ENCODE data around the gene SYNGAP1.

Gene SYNGAP1

DNA sequence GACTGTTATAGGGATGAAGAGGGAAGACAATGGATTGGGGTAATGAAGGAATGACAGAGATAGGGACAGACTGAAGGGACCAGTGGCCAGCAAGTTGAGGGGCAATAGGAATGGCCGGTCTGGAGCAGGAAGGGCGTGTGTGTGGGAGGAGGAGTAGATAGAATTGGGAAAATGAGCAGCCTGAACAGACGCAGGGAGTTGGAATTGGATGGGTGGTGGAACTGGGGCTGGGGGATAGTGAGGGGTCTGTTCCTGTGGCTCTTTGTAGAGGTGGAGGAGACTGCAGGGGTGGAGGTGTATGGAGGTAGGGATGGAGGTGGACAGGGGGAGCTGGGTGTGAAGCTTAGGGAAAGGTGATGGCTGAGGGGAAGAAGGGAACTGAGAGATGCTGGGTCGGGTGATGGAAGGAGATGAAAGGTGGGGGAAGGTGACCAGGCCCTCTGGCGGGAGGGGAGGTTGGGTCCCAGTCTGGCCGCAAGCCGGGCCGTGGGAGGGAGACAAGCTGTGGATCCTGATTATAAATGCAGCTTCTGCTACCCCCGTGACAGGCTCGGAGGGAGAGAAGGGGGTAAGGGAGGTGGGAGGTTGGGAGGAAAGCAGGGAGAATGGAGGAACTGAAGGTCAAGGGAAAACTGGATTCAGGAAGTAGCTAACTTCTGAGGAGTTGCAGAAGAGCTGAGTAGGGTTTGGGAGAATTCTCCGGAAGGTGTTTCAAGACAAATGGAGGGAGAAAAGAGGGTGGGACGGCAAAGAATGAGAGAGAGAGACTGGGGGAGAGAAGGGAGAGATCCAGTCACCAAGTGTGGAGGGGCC, 5.2 kb downstream of the SYNGAP1 start:
- in situ Hi-C loops (cut with MboI; ENCODE audit: low pct_unique_long_range_greater_than_20kb, low sequenced_read_pairs, unreplicated experiment), result no loop called here
- DNase-seq (ENCODE audit: low spot score), result peak; percentile 30
- TF ChIP-seq, protein P1, sequence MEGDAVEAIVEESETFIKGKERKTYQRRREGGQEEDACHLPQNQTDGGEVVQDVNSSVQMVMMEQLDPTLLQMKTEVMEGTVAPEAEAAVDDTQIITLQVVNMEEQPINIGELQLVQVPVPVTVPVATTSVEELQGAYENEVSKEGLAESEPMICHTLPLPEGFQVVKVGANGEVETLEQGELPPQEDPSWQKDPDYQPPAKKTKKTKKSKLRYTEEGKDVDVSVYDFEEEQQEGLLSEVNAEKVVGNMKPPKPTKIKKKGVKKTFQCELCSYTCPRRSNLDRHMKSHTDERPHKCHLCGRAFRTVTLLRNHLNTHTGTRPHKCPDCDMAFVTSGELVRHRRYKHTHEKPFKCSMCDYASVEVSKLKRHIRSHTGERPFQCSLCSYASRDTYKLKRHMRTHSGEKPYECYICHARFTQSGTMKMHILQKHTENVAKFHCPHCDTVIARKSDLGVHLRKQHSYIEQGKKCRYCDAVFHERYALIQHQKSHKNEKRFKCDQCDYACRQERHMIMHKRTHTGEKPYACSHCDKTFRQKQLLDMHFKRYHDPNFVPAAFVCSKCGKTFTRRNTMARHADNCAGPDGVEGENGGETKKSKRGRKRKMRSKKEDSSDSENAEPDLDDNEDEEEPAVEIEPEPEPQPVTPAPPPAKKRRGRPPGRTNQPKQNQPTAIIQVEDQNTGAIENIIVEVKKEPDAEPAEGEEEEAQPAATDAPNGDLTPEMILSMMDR (IDR thresholded peaks at IDR 0.05; ENCODE audit: extremely low read depth, insufficient read depth, missing control alignments), result no peak

DNA sequence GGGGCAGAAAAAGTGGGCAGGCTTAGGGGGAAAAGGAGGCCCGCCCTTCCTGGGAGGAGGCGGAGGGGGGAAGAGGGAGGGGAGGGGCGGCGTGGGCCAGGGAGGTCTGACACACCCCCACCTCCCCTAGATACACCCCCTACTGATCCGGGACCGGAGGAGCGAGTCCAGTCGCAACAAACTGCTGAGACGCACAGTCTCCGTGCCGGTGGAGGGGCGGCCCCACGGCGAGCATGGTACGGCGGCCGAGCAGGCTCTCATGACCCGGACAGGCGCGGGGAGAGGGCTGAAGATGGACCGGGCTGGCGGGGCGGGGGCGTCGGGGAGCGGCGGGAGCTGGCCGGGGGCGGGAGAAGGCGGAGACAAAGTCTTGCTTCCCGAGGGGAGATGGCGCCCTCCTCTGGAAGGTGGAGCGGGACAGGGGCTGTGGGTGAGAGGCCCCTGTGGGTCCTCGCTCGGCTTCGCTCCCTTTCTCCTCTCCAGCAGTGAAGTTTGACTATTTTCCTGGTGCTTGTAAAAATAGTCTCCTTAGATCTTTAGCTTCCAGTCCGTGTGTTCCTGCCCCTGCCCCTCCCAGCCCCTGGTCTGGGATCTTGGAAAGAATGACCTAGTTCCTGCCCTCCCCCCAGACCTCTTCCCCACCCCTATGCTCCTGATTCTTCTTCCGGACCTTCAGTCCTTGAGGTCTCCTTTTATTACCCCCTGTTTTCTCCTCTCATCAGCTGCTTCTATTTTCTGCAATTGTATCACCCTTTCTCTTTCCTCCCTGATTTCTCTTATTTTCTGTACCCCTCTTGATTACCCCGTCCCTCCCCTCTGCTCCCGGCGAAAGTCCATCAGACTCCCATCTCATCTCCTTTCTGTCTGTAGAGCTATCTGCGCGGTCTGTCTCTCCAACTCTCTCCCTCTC, 6.1 kb downstream of the SYNGAP1 start:
- in situ Hi-C loops (cut with MboI; ENCODE audit: low pct_unique_long_range_greater_than_20kb, low sequenced_read_pairs, unreplicated experiment), result no loop called here
- peak; percentile 89 for DNase-seq (ENCODE audit: low spot score)
- TF ChIP-seq, protein P1 (IDR thresholded peaks at IDR 0.05; ENCODE audit: extremely low read depth, insufficient read depth, missing control alignments), result peak; percentile 84

DNA sequence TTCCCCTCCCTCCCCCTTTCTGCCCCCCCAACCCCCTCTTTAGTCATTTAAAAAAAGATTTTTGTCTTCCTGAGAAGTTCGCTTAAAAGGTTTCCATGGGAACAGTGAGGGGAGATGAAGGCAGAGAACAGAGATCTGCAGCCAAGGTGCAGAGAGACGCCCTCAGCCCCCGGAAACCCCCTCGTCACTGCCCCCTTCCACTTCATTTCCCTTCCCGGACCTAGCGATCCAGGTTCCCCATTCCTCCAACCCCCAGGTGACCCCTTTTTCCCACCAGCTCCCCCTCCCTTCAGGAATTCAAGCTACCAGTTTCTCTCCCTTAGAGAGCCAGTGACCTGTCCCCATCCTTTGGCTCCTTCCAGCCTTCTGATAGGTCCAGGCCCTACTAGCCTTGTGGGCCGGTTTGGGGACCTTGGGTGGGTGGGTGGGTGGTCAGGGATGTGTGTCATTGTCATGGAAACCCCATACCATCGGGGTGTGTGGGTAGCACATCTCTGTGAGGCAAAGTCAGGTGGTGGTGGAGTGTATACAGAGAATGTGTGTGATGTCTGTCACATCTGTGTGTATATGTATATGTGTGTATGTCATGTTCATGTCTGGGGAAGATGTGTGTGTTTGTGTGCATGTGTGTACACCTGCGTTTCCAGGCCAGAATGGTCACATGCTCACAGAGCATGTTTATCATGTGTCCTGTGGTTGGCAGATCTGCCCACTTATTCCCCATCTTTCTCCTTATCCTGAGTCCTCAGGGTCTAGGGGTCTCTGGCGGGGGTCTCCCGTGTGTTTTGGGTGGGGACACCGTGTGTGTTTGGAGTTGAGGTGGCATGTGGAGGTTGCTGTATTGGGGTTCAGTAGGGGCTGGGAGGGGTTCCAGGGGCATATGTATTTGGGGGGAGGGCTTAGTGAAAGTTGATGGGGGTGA, 7.0 kb downstream of the SYNGAP1 start:
- in situ Hi-C loops (cut with MboI; ENCODE audit: low pct_unique_long_range_greater_than_20kb, low sequenced_read_pairs, unreplicated experiment), result no loop called here
- TF ChIP-seq, protein P1 (IDR thresholded peaks at IDR 0.05; ENCODE audit: extremely low read depth, insufficient read depth, missing control alignments), result no peak
- DNase-seq (ENCODE audit: low spot score), result peak; percentile 69

DNA sequence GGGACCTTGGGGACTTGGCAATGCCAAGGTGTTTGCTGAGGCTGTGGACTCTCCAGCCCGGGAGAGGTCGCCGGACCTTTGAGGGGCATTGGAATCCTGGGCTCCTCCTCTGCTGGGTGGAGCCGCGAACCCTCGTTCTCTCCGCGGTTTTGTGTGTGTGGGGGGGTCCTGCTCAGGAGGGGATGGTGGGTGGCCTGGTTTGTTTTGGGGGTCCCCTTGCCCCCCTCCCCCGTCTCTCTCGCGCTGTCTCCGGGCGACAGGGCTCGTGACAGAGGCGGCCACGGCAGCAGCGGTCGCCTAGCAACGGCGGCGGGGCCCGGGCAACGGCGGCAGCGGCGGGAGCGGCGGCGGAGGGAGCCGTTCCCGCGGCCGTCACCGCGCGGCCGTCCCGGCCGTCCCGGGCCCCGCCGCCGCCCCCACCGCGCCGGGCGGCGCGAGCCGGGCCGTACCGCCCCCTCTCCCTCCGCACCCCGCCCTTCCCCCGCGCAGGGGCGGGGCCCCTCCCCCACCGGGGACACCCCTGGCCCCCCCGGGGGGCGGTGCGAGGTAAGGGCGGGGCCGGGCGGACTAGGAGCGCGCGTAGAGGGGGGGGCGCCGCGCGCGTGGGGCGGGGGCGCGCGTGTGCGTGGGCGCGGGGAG, 7.8 kb downstream of the SYNGAP1 start:
- in situ Hi-C loops (cut with MboI; ENCODE audit: low pct_unique_long_range_greater_than_20kb, low sequenced_read_pairs, unreplicated experiment), result no loop called here
- DNase-seq (ENCODE audit: low spot score), result peak; percentile 85
- TF ChIP-seq, protein P1 (IDR thresholded peaks at IDR 0.05; ENCODE audit: extremely low read depth, insufficient read depth, missing control alignments), result peak; percentile 12

DNA sequence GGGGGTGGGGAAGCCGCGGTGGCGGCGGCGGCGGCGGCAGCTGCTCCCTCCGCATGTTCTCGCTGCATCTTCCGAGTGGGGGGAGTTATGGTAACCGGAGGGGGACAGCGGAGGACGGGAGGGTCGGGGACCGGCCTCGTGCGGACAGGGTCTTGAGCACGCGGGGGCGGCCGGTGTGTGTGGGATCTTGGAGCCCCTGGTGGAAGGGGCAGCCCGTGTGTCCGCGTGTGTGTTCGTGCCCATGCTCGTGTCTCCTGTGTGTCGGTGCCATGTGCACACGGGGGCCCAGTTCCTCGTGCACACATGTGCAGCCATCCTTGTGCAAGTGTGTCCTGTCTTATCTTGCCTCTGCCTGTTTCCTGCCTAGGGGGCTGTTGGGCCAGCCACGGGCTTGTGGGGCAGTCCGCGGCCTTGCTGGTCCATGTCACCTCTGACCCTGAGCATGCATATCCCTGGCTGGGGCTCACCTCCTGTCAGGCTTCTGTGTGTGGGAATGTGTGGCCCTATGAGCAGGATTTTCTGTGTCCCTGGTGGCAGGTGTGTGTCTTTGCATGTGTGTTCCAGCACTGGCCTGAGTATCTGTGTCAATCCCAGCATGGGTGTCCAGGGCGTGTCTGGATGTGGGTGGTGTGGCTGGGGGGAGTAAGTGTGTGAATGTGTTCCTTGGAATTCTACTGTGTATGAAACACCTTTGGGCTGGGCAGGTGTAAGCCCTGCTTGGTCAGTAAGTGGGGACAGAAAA, 8.5 kb downstream of the SYNGAP1 start:
- DNase-seq (ENCODE audit: low spot score), result peak; percentile 66
- in situ Hi-C loops (cut with MboI; ENCODE audit: low pct_unique_long_range_greater_than_20kb, low sequenced_read_pairs, unreplicated experiment), result no loop called here

More for the DNA sequence above, 8.5 kb downstream of the SYNGAP1 start:
- TF ChIP-seq, protein P1 (IDR thresholded peaks at IDR 0.05; ENCODE audit: extremely low read depth, insufficient read depth, missing control alignments), result no peak

Data from GM13977 (cell line).